ENCODE measurements around the gene ENOPH1. TPM values are rescaled to one million over a fixed set of nuclear protein-coding genes. Genes with fewer than 3 reads are reported as not detected.

Gene ENOPH1
- total and polyA plus RNA-seq, 2 of the 13 experiments (the other 11 are each of a cell fraction or from before 2014, with no cell fraction given): 15.5 to 64.3 TPM

GRCh38 chr4:82434949-82435348 is 4.6 kb downstream of the ENOPH1 start (continued):
- TF ChIP-seq SOX5 (CRISPR knock-in tag; IDR thresholded peaks at IDR 0.05; ENCODE audit: borderline replicate concordance) (peak; percentile 82), ELK4 (CRISPR knock-in tag; IDR thresholded peaks at IDR 0.05; ENCODE audit: borderline replicate concordance) (no peak), GTF2F1 (IDR thresholded peaks at IDR 0.05; ENCODE audit: low read length) (no peak), NR1H2 (CRISPR knock-in tag; IDR thresholded peaks at IDR 0.05; ENCODE audit: borderline replicate concordance, low read depth) (no peak), ZNF772 (CRISPR knock-in tag; IDR thresholded peaks at IDR 0.05) (no peak), ZNF782 (CRISPR knock-in tag; IDR thresholded peaks at IDR 0.05; ENCODE audit: borderline replicate concordance) (no peak), ZNF143 (CRISPR knock-in tag; IDR thresholded peaks at IDR 0.05) (no peak), ZNF629 (CRISPR knock-in tag; conservative IDR thresholded peaks at IDR 0.05) (no peak), PLSCR1 (CRISPR knock-in tag; IDR thresholded peaks at IDR 0.05; ENCODE audit: borderline replicate concordance) (no peak), ZFP41 (CRISPR knock-in tag; IDR thresholded peaks at IDR 0.05; ENCODE audit: borderline replicate concordance) (no peak), THAP11 (CRISPR knock-in tag; IDR thresholded peaks at IDR 0.05) (0 out of 2 replicates have a peak, but pooled peaks have one; percentile 20), SNAPC2 (CRISPR knock-in tag; IDR thresholded peaks at IDR 0.05) (no peak), RBAK (CRISPR knock-in tag; IDR thresholded peaks at IDR 0.05) (no peak), ZNF460 (CRISPR knock-in tag; IDR thresholded peaks at IDR 0.05; ENCODE audit: borderline replicate concordance) (peak; percentile 81; the same call in 1 of the 2 replicates), FOXC1 (CRISPR knock-in tag; IDR thresholded peaks at IDR 0.05; ENCODE audit: borderline replicate concordance) (no peak), ZNF274 (CRISPR knock-in tag; IDR thresholded peaks at IDR 0.05) (no peak), ONECUT2 (CRISPR knock-in tag; IDR thresholded peaks at IDR 0.05) (no peak), ZBTB4 (CRISPR knock-in tag; IDR thresholded peaks at IDR 0.05; ENCODE audit: borderline replicate concordance) (0 out of 2 replicates have a peak, but pooled peaks have one; percentile 62), SNAPC5 (CRISPR knock-in tag; IDR thresholded peaks at IDR 0.05; ENCODE audit: borderline replicate concordance) (no peak), MTERF4 (CRISPR knock-in tag; IDR thresholded peaks at IDR 0.05) (no peak), ZBTB44 (CRISPR knock-in tag; IDR thresholded peaks at IDR 0.05) (no peak), ZNF296 (CRISPR knock-in tag; conservative IDR thresholded peaks at IDR 0.05) (no peak), MED13 (CRISPR knock-in tag; IDR thresholded peaks at IDR 0.05) (no peak), ZNF510 (CRISPR knock-in tag; IDR thresholded peaks at IDR 0.05; ENCODE audit: low read depth) (no peak)
